CD1c-positive myeloid dendritic cell (primary cell): ENCODE data around the gene IFT81.

Source experiments
- DNase-seq: peaks from one replicate; pipeline ENCODE4 v3.0.0-alpha.2; 2016; ENCODE audit errors: extremely low spot score

IFT81 gene

DNA sequence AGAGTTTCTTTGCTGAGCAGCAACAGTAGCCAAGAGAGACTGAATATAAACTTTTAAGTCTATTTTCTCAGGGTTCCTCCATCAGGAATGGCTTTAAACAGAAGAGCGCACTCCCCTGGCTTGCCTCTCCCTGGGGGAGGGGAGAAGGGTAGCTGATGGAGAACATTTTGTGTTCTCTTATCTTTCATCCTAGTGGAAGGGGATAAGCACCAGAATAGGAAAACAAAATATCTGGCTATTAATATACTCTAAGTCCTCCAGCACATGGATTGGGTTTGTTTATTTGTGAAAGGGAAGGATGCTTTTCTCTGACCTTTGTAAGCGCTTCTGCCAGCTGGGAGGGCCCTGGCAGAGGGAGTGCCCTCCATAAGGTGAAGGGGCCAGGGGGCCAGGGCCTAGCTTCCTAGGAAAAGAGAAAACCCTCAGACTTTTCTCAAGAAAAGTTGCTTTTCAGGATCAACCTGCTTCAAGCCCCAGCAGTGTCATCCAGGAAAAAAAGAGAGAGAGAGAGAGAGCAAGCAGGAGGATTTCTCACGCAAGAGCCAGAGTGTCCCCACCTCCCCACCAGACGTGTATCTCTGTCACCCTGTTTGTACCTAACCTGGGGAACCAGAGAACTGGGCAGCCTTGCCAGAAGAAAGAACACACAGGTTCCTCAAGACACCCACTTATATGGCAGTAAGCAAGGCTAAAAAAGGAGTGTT, 122.6 kb downstream of the IFT81 start:
- no peak for DNase-seq

DNA sequence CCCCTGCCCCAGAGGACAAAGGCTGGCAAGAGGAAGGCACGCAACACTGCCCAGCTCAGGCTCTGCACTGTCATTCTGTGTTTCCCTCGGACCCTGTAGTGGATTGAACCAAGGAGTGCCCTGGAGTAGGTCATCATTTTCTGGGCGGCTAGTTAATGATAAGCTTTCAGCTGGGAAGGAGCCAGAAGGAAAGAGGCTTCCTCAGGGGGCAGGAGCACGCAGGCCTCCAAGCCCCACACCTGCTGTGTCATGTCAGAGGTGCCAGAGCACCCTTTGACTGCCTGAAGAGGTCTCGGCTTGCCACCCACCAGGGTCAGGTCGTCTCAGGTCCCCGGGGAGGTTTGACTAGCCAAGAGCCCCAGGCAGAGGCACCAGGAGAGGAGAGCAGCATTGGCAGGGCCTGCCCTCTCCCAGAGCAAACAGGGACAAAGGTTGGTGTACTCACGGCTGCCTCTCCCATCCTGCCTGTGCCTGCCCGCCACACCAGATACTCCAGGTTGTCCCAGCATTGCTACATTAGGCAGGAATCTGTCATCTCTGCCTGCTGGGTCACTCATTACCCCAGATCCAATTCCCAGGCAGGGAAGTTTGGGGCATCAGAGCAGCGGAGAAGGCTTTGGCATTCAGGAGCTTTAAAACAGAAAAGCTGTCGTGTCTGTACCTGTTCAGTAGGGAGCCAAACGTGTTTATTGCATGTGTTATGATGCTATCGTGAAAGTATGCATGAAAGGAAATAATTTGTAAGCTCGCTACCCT, 123.4 kb downstream of the IFT81 start:
- DNase-seq, result no peak

DNA sequence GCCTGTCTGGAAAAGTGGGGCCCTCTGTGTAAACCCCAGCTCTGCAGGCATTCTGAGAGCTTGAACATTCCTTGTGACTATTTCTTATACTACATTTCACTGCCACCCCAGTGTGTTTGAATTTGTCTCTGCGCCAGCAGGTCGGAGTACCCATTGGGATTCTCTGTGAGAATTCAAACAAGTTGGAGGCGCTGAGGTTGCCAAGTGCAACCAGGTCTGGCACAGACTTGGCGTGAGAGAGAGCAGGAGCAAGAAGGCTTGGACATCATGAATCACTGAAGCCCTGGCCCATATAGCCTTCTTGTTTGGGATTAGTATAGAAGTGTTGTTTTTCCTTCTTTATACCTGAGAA, 123.9 kb downstream of the IFT81 start:
- no peak for DNase-seq

DNA sequence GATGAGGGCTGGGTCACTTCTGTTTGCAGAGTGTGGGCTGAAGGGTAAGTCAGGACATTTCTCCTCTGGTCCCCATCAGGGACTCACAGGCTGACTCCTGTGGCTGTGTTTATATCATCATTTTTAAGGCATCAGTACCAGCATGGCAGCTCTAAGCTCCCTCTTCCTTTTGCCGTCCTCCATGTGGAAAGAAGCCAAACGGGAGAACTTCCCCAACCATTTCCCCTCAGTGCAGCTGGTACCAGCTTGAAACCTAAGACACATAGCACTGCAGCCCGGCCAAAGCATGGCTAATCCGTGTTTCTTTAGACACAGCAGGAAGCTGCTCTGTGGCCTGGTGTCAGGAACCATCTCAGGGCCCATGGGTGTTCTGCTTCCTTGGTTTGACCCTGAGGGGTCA, 124.9 kb downstream of the IFT81 start:
- DNase-seq, result peak; percentile 15

DNA sequence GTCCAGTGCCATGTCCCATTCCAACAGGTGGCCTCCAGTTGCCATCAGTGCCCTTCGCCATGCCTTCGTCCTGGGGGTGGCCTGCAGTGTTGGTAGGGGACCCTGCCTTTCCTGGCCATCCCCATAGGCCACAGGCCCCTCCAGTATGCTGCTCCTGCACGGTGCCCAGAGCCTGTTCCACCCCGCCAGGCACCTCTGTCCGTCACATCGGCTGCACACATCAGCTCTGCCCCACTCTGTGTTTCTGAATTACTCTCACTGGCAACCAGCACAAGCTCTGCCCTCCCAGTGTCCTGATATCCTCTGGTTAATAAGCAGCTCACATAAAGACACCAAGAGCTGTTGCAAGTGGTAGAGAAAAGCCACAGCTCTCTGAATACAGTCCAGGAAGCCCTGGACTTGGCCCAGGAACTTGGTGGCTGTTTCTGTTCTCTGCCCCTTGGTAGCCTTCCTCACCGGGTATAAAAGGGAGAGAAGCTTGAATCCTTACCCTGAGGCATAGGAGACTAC, 125.6 kb downstream of the IFT81 start:
- no peak for DNase-seq

DNA sequence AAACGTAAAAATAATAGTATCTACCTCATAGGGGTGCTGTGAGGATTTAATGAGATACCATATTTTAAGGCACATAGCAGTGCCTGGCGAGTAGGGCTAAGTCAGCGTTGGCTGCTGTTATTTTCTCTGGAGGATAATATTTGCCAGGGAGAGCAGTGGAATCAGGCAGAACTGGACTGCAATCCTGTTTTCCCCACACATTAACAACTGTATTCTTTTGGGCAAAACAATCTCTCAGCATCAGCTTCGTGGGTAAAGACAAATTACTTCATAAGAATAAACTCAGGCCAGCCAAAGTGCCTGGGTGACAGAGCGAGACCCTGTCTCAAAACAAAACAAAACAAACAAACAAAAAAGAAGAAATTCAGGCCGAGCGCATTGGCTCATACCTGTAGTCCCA, 127.2 kb downstream of the IFT81 start:
- DNase-seq, result no peak

DNA sequence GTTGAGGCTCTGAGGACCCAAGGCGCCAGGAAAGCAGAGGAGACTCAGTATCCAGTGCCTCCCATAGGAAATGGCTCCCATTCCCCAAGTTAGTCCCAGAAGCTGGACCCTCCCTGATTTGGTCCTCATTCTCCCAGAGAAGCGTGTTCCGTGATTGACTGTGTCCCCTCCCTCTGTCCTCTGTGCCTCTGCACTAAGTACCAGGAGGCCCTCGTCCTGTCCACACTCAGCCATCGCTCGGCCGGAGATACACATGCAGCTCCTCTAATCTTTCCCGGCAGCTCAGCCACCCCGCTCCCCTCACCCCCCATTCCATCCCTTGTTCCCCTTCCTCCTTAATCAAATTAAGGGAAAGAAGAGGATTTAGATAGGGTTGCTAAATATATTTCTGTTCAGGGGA, 128.6 kb downstream of the IFT81 start:
- DNase-seq, result no peak

DNA sequence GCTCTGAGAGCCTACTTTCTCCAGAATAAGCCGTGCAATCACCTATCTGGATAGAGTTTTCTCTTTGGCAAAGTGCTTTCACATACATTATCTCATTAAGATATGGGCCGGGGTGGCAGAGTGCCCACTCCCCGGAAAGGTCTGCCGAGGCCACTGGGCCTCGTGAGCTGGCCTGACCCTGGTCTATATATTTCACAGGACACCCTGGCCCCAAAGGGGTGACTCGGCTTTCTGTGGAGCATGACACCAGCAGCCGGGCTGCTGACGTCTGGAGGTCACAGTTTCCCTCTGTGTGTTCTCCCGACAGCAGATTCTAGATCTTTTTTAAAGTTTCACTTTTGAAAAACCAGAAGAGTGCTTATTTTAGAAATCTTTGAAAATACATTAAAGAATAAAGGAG, 129.0 kb downstream of the IFT81 start:
- DNase-seq, result peak; percentile 36

DNA sequence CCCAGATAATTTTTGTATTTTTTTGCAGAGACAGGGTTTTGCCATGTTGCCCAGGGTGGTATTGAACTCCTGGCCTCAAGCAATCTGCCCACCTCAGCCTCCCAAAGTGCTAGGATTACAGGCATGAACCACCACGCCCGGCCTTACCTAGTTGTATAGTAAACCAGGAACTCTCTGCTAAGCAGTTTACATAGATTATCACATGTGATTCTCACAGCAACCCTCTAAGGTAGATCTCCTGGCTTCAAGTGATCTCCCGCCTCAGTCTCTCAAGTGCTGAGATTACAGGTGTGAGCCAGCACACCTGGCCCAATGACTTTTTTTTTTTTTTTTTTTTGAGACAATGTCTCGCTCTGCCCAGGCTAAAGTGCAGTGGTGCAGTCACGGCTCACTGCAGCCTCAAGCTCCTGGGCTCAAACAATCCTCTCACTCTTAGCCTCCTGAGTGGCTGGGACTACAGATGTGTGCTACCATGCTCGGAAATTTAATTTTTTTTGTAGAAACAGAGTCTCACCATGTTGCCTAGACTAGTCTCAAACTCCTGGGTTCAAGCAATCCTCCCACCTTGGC, 130.9 kb downstream of the IFT81 start:
- DNase-seq, result no peak

DNA sequence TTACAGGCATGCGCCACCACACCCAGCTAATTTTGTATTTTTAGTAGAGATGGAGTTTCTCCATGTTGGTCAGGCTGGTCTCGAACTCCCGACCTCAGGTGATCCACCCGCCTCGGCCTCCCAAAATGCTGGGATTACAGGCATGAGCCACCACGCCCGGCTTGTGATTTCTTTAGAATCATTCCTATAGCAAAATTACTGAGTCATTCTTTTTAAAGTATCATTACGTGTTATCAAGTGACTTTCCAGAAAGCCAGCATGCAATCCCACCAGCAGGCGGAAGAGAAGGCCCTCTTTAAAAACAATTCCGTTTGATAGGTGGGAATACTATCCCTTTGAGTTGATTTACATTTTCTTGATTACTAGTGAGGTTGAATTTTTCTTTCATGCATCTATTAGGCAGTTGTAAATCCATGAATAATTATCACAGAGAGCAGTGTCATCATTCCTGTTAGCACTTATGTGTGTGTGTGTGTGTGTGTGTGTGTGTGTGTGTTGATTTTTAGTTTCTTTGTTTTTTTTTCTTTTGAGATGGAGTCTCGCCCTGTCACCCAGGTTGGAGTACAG, 131.8 kb downstream of the IFT81 start:
- peak; percentile 44 for DNase-seq

DNA sequence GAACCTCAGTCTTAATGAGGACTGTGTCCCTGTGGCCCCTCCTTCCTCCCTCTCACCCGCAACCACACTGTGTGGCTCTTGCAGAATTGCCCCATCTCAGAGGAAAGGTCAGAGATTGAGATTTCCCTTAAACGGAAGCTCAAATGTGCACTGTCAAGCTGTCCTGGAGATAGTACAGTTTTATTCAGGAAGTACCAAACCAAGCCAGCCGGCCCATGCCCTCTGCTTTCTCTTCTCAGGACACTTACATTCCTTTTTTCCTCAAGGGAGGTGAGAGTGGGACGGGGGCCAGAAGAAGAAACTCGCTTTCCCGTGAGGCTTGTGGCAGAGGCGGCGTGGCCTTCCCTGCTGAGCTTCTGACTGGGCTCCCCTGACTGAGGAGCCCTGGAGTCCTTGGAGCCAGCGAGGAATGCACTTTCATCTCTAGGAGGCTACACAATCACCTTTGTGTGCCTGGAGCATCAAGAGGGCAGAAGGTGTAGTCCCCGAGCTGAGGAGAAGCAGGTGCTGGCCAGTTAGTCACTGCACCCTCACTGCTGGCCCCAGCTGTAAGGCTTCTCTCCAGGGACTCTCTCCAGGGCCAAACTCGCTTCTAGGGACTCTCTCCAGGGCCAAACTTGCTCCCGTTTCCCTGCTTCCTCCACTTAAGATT, 132.7 kb downstream of the IFT81 start:
- DNase-seq, result peak; percentile 80

DNA sequence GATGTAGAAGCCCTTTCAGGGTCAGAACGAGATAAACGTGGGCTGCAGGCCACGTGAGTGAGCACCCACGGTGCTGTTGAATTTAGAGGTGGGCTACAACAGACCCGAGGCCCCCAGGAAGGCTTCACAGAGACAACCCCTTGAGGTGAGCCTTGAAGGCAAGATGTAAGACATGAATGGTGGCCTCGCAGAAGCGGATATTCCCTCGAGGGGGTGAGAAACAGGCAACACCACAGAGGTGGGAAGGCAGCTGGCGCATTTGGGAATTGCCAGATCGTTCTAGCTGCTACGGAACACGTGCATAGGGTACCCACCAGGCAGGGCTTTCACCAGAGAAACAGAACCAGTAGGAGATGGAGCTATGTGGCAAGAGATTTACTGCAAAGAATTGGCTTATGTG, 134.3 kb downstream of the IFT81 start:
- no peak for DNase-seq

DNA sequence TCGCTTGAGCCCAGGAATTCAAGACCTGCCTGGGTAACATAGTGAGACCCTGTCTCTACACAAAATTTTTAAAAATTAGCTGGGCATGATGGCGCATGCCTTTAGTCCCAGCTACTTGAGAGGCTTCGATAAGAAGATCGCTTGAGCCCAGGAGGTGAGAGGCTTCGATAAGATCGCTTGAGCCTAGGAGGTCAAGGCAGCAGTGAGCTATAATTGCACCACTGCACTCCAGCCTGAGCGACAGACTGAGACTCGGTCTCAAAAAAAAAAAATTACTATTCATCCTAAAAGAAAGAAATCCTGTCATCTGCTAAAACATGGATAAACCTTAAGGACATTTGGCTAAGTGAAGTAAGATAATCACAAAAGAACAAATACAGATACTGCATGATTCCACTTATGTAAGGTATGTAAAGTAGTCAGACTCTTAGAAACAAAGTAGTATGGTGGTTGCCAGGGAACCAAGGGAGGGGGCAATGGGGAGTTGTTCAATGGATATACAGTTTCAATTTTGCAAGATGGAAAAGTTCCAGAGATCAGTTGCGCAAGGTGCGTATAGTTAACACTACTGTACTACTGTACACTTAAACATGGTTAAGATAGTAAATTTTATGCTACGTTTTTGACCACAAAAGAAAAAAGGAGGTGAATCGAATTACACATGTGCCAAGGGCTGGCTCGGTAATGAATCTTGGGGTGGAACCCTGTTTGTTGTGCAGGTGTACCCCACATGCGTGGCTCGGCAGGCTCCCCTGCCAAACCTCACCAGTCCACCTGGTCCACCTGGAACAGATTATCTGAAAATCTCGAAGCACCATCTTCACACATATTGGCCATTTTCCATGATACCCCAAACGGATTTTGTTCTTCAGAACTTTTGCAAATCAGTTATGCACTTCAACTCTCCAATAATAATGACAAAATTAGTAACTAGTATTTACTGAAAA, 138.6 kb downstream of the IFT81 start:
- no peak for DNase-seq

DNA sequence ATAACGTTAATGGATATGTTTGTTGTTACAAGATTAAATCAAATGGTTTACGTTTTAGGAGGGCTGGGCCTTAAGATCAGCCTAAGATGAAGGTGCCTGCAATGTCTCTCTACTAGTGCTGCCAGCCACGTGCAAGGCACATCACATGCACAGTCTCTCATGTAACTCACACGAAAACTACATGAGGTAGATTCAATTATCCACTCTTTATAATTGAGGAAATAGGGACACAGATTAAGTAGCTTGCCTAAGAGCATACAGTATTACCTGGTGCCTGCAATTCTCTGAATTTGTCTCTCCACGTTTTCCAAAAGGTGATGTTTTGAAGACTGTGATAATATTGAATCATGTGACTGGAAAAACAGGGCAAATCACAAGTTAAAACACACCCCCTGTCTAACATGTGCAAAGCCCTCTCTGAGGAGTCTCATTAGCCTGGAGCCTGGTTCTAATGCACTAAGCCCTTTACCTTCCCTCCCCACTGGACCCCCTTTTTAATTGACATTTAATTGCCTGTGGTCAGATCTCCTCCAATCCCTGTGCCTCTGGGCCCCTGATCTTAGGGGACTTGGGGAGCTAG, 142.3 kb downstream of the IFT81 start:
- DNase-seq, result no peak

DNA sequence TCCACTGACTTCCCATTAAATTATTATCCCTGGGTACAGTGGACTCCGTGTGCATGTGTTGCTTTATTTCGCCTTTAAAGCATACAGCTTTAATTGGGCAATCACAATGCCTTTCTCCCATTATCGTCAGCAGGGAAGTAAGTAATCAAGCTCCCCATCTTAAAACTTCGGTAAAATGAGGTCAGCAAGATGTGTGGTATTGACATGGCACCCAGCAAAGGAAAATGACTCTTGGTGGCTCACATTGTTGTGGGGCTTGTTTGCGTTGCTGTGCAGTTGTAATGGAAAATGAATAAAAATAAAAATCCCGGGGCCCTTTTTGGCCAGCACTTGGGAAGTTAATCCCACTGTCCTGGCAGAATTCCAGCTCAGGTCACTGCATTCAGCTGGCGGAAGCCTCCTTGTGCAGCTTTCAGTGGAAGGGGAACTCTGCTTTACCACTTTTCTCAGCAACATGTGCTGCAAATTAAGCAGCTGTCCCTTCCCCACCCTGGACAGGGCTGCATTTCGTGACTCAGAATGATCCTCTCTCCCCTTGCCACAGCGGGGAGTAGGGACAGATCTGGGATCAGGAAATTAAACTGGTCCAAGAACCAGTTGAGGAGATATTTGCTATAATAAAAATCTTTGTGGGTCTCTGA, 142.9 kb downstream of the IFT81 start:
- peak; percentile 39 for DNase-seq
